ENCODE results near the gene KSR2.
"Not testable (repeated sequence)": the region's sequence is repeated elsewhere in the genome, so short reads cannot be mapped to it uniquely, and the experiment has no call there.

Gene KSR2

DNA sequence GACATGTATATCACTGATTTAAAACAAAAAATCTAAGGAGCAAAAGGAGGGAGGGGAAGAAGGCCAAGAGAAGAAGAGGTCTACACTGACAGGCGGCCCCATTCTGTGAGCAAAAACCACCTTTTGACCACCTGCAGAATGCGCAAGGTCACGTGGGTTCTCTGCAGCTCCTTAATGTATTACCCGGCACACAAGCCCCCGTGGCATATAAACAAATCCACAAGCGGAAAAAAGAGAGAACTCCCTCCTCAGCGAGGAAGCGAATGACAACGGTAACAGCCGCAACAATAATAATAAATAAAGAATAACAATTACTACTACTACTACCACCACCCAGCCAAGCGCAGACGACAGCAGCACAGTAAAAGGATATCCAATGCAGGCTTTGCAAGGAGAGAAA is 1.3 kb downstream of the KSR2 start:
- DNase-seq, result no peak

DNA sequence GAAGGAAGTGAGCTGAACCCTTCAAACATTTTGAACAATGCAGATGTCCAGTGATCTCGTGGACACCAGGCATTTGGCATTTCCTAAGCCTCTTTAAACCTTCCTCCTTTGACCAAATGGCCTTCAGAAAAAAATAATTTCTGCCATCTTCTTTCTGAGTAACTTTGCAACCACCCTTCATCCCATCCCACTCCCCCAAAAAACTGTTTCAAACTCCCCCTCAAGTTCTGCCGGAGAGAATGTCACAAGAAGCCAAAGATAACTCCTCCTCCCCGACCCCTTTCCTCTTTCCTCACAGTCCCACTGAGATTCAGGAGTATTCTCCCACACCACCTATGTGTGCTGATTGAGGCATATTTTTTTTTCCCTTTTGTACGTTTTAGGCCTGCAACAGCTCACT is 1.7 kb downstream of the KSR2 start:
- no peak for DNase-seq

DNA sequence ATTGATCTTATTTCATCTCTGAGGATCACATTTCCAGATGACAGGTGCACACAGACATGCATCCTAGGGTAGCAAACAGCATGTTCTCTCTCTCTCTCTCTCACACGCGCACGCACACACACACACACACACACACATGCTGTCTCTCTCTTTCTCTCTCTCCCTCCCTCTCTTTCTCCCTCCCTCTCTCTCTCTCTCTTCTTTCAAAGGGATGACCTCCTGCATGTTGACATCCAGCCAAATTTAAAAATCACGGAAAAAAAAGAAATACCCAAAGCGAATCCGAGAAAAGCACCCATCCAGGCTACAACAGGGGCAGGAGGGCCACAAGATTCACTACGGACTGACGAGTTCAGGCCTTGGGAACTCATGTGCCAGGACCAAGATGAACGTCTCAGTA is 2.3 kb downstream of the KSR2 start:
- no peak for DNase-seq

DNA sequence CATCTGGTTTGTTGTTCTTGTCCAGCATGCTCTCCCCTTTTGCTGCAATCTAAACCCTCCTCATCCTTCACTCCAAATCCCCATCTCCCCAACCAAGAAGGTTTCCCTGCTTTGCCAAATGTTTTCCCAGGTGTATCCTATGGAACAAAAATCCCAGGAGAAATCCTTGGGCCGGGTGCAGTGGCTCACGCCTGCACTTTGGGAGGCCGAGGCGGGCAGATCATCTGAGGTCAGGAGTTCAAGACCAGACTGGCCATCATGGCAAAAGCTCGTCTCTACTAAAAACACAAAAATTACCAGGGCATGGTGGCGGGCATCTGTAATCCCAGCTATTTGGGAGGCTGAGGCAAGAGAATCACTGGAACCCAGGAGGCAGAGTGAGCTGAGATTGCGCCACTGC is 5.0 kb downstream of the KSR2 start:
- DNase-seq, result no peak

DNA sequence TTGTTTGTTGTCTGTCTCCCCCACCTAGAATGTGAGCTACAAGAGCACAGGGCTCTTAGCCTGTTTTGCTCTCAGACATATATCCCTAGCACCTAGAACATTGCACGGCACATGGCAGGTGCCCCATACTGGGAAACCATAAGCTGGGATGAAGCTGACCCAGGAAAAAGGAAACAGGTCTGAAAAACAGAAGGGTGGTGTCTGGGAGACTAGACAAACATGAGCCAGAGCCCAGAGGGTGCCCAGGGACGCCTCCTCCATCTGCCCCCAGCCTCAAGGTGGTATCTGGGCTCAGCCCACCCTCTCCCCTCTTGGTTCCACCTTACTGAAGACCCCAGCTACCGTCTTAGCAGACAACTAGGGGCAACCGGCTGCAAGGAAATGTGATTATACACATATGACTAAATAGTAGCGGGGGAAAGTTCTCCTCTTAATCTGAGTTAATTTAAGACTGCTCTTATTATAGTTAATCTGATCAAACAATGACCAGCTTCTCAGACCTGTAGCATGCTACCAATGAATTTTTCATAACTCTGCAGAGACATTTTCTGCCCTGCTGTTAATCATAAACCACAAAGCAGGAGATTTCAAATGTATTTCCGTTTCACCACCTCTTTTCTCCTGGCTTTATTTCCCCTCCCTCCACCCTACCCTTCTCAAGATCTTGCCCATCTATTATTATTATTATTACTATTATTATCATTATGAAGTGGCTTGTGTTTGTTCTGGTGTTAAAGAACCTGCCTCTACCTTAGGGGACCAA is 31.9 kb downstream of the KSR2 start:
- no peak for DNase-seq

DNA sequence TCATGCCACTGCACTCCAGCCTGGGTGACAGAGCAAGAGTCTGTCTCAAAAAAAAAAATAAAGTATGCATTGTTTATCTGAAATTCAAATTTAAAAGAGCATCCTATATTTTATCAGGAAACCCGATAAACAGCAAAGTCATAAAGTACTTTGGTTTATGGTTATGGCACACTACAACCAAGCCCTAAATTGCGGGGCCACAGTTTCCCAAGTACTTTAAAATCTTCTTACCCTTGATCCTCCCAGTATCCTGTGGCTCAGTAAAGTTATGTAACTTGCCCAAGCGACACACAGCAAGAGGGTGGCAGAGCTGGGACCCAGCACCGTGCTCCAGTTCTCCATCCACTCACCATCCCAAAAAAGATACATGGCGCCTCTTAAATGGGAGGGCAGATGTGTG is 35.2 kb downstream of the KSR2 start:
- no peak for DNase-seq

DNA sequence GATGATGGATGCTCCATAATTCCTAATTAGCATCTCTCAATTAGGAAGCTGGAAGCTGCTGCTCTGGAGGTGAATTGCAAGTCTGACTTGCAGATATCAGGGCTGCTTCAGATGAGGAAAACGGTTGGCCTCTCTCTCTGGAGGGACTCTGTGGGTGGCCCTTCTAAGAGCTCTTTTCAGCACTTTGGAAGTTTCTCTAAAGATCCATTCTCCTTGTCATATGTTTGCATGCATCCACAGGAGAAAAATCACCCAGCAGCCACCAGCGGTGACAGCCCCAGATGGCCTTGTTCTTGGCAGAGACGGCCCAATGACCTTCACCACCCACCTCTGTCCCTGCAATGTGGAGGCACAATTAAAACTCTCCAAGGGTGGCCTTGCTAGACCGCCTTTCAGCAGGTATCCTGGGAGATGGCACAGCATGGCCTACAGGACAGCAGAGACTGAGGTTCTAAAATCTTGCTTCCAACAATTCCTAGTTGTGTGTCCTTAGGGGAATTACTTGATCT is 42.3 kb downstream of the KSR2 start:
- DNase-seq, result no peak

DNA sequence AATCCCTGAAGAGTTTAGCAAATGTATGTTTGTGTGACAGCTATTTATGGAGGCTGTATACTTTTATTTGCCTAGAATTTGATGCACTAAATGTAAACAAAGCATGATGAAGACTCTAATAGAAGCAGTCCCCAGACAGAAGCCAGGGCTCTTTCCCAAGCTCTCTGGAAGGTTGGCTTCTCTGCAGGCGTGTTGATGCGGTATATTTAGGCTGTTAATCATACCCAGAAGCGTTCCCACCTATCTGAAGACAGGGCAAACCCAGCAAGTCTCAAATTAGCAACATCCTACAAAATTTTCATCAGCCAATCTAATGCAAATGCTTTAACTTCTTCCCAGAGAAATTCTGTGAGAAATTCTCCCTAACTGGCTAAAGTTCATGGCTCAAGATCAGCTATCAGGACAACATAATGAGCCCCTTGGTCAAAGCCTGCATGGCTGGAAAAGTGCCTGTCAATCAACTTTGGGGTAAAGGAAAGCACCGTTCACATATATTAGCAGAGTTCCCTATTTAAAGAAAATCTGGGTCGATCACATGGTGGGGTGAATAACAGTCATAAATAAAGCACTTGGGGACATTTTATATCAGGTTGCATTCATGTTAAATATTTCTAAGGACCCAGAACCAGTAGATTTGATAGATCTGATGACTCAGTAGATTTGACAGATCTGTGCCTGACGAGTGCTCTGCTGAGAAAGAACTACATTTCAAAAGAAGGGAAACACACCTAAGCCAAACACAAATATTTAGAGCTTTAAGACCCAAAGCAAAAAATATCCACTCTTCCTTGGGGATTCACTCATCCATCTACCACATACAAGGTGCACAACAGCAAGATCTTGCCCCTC is 46.6 kb downstream of the KSR2 start:
- no peak for DNase-seq

DNA sequence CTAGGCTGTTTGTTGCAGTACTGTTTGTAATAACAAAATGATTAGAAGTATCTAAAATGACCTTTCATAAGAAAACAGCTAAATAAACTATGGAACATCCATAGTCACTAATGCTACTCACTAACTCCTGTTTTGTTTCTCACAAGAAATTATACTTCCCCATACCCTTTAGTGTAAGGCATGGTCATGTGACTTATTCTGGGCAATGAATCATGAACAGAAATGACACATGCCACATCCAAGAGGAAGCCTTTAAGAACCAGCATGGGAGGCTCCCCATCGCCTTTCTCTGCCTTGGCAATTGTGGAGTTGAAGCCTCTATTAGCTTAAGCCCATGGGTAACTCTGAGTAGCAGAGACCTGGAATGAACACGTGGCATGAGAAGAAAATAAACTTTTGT is 49.3 kb downstream of the KSR2 start:
- DNase-seq, result no peak

DNA sequence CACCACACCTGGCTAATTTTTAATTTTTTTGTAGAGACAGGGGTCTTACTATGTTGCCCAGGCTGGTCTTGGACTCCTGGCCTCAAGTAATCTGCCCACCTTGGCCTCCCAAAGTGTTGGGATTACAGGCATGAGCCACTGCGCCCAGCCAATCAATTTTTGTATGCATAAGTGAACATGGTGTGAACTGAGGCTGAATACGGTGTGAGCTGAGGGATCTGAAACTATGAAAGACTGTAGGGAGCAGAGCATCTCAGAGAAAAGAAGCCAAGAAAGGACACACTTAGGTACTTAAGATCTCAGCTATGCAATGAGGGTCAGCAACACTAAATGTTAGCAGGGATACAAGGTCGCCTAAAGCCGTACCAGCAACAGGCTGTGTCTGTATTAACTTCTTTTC is 54.1 kb downstream of the KSR2 start:
- no peak for DNase-seq

DNA sequence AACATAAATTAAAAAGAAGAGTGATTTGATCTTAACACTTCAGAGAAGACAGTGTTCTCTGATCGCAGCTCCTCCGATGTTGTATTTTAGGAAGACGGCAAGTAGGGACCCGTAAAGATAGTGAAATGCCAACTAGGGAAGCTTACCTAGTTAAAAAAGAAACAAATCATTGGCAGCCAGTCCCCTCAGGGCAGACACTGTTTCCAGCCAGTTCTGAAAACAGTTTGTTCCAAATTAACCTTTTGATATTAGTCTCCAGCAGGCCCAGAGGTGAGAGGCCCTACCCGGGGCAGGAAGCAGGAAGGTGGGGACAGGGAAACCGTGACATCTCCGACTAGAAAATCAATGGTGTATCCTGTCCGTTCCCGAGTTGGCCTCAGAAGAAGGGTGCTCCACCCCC is 56.0 kb downstream of the KSR2 start:
- no peak for DNase-seq

DNA sequence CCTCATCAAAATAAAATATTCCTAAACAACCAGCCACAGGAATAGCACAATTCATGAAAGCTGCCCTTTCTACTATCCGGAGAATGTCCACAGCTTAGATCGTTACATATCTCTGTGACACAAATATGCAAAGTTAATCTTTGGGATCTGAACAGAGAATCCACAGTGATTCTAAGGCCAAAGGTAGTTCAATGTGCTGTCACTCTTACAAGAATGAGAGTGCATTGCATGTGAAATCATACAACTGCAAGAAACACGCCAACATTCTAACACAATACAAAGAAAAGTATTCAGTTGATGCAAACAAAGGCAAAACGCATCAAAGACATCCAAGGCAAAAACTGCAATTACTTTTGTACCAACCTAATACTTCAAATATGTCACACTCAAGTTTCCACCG is 60.4 kb downstream of the KSR2 start:
- DNase-seq, result no peak

DNA sequence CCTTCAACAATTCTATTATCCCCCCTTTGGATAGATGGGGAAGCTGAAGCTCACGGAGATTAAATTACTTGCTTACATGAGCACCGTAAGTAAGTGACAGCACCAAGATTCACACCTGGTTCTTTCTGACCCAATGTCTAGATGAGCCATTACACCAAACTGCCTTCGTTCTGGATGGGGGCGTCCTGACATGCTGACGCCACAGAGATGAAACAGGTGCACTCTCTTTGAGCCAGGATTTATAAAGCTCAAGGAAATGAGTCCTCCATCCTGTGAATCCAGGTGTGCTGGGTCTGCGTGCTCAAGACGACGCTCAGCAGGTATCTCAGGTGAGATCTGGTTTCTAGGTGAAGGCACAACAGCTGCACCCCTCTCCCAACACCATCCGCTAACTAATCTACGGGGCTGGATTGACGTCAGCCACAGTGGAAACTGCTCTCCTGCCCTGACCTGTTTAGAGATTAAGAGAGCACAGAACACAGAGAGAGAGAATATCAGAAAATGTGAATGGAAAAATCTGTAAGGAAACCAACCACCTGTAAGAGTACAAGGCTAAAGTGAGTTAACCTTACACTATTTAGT is 61.6 kb downstream of the KSR2 start:
- DNase-seq, result no peak

DNA sequence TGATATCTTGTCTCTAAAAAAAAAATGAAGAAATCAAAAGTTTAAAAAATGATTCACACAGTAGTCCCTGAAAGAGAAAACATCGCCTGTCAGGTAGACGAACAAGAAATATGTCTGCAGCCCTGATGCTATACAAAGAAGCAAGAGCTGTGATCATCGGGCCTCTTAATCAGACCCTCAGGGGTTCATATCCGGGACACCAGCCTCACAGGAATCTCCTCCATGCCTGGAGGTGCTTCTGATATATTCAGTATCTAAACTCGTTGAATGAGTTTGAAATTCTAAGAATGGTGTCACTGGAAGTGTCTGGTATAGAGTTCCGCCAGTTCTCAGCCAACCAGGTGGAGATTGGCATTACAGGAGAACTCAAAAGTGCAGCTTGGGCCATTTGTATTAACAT is 64.7 kb downstream of the KSR2 start:
- DNase-seq, result no peak

DNA sequence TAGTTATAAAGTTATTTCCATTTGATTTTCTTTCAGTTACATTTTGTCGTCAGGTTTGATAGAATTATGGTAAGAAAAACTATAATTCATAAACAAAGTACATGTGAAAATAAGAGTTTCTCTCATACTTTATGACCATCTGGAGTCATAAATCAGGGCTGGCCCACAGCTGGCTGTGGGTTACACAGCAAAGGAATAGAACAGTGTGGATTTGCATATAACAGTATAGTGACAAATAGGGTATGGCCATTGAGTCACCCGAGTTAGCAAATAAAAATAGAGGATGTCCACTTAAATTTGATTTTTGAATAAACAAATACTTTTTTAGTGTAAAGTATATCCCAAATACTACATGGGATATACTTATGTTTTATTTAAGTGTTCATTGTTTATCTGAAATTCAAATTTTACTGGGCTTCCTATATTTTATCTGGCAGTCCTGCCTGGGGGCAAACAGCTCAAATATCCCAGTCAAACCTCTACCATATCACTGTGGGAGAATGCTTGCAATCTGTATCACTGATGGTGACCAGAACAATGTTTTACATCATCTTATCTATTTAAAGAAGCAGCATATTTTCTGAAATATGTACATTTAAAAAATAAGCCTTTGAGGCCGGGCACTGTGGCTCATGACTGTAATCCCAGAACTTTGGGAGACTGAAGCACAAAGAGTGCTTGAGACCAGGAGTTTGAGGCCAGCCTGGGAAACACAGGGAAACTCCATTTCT is 65.5 kb downstream of the KSR2 start:
- DNase-seq, result no peak

DNA sequence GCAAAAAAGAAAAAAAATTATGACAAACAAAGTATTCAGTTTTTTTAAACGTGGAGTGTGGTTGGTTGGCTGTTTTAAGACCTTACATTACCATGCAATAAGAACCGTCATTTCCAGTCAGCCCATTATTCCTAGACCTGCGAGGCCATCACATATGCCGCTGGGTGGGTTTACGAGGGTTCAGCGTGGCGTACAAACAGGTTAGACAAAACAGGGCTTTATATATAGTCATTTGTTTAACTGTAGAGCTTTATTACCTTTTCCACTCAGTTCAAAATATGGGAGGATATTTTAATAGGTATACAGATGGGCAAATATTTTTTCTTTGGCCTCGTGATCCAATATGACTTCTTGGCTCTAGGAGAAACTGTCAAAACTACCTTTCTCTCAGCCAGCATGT is 67.2 kb downstream of the KSR2 start:
- DNase-seq, result no peak

DNA sequence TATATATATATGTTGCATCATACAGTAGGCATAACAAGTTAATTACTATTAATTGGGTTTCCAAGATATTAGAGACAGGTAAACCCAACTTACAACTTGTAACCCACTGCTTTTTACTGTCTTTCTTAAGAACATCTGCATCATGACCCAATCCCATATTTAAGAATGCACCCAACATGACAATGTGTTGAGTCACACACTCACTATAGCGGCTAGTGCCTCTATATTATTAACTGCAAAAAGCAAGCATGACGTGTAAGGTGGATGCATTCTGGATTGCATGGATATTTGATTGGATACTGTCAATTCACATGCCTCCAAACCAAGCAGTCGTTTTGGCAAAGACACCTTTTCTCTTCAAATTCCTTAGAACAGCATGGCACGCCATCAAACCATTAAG is 68.2 kb downstream of the KSR2 start:
- DNase-seq, result no peak

DNA sequence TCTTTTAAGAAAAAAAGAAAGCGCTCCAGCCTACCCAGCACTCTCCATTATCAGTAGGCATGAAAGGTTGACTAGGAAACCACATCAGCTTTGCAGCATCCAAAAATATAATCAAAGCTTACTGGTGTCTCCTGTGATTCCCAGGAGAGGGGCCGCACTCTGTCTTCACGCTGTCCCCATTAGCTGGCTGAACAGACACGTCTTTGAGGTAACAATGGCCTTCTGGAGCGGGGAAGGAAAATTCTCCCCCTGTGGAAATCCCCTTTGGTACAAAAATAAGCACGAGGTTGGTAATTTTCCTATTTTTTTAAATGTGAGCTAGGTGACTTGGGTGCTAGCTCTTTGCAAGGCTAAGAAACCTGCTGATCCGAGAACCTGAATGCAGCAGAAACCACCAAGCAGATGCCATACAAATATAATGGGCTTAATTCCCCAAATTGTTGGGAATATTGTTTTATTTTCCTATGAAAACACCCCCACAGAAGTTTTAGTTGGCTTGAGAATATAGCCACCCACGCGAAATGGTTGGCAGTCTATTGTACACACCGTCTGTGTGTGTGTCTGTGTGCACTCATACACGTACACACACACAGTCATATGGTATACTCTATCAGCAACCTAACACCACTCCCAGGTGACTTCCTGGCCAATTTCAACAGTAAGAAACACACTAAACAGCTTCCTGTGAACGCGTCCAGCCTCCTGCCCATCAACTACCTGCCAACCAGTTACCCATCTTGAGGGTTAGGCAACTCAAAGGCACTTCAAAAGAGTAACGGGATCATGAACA is 71.2 kb downstream of the KSR2 start:
- no peak for DNase-seq

DNA sequence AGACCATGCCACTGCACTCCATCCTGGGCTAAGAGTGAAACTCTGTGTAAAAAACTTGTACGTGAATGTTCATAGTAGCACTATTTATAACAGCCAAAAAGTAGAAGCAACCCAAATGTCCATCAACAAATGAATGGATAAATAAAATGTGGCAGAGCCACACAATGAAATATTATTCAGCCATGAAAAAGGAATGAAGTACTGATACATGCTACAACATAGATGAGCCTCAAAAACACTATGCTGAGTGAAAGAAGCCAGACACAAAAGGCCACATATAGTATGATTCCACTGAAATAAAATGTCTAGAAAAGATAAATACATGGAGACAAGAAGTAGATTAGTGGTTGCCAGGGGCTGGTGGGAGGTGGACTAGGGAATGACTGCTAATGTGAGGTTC is 72.8 kb downstream of the KSR2 start:
- DNase-seq, result no peak

DNA sequence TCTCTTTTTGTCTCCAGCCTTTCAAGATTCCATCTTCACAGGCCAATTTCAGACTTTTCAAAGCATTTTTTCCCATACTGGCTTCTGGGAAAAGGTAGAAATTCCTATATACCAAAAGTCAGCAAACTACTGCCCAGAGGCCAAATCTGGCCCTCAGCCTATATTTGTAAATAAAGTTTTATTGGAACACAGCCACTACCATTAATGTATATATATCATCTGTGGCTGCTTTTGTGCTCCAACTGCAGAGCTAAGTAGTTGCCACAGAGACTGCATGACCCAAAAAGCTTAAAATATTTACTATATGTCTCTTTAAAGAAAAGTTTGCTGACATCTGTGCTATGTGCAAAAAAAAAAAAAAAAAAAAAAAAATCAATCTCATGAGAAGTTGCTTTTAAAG is 76.3 kb downstream of the KSR2 start:
- DNase-seq, result no peak

DNA sequence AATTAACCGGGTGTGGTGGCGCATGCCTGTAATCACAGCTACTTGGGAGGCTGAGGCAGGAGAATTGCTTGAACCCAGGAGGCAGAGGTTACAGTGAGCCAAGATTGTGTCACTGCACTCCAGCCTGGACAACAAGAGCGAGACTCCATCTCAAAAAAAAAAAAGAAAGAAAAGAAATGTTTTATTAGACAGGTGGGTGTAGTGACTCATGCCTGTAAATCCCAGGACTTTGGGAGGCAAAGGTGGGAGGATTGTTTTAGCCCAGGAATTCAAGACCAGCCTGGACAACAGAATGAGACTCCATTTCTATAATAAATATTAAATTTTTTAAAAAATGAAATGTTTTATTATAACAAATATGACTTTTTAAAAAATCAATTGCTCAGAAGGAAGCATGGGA is 77.5 kb downstream of the KSR2 start:
- not testable (repeated sequence) for DNase-seq

DNA sequence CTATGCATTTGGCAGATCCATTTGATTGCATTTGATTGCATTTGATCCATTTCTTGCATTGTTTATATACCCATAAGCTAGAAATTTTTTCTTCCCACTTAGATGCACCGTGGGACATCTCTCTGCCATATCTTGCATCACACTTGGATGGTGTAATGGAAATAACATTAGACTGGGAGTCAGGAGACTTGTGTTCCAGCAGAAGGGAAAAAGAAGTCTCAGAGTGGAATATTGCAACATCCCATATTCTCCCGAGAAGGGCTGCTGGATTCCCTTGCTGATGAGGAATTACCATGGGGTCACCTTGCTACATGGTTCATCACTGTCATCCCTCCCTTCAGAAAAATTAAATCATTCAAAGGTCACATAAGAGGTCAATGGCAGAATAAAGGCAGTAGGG is 78.1 kb downstream of the KSR2 start:
- no peak for DNase-seq
